Measurements from ENCODE around the gene SOAT2.
"Not testable (repeated sequence)": the region's sequence is repeated elsewhere in the genome, so short reads cannot be mapped to it uniquely, and the experiment has no call there.

SOAT2 gene

DNA sequence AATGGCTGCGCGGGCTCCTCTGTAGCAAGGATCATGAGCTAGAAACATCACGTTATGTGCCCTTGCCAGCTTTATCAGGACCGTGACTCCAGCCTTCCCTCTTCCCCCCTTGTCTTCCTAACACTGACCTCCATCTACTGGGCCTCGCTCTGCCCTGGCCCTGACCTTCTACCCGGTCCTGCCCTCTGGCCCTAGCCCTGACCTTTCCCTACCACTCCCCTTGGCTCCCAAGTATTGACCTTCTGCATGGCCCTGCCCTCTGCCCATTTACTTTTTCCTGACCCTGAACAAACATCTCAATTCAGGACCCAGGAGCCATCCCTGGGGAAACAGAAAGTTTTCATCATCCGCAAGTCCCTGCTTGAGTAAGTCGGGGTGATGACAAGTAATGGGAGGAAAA is 2.0 kb downstream of the SOAT2 start:
- no peak overlapping the region for H3K27ac ChIP-seq
- TF ChIP-seq FOXP2 (optimal IDR thresholded peaks at IDR 0.05; ENCODE audit: control extremely low read depth, extremely low read length, insufficient read depth) (no peak), EZH2 (IDR thresholded peaks at IDR 0.05) (no peak), POLR2AphosphoS5 (IDR thresholded peaks at IDR 0.05; ENCODE audit: borderline replicate concordance, low read depth, low read length) (no peak)

DNA sequence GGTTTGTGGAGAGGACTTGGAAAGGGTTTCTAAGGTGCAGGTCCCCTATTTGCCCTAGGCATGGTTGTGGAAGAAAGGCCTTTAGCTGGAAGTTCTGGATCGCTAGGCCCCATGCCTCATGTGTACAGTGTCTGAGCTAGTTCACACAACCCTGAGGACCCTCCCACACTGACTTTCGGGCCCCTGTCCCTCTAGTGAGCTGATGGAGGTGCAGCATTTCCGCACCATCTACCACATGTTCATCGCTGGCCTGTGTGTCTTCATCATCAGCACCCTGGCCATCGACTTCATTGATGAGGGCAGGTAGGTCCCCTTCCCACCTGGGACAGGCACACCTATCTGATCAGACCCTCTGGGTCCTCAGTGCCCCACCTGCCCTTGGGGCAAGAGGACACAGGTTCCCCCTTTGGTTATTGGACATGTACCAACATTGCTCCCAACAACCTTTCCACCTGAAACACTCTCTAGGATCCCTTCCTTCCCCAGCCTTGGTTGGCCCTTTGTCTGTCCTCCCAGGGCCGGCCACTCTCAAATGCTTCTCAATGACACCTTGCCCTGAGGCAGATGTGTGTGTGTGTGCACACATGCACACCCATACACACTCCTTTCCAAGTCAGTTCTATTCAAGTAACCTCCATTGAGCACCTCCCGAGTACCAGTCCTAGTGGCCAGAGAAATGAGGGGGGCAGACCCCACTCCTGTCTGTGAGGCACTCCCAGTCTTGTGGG is 2.6 kb downstream of the SOAT2 start:
- Histone ChIP-seq H3K27ac (no peak overlapping the region), H3K9ac (ENCODE audit: insufficient read length) (no peak overlapping the region), H3K9me3 (ENCODE audit: low read depth, low read length) (no peaks in the 10 kb centered on the region), H3K36me3 (ENCODE audit: insufficient read depth, low read length) (no peaks in the 10 kb centered on the region), H3K4me3 (no peak overlapping the region)
- DNase-seq (ENCODE audit: low read depth, low spot score) = no peak
- TF ChIP-seq EZH2 (IDR thresholded peaks at IDR 0.05) (no peak), POLR2AphosphoS5 (IDR thresholded peaks at IDR 0.05; ENCODE audit: borderline replicate concordance, low read depth, low read length) (no peak), FOXP2 (optimal IDR thresholded peaks at IDR 0.05; ENCODE audit: control extremely low read depth, extremely low read length, insufficient read depth) (no peak)

More for the DNA sequence above, 2.0 kb downstream of the SOAT2 start:
- no peak for DNase-seq (ENCODE audit: low read depth, low spot score)
- no peaks in the 10 kb centered on the region for H3K36me3 ChIP-seq (ENCODE audit: insufficient read depth, low read length)
- H3K9ac ChIP-seq (ENCODE audit: insufficient read length) = no peak overlapping the region
- no peak overlapping the region for H3K4me3 ChIP-seq
- no peaks in the 10 kb centered on the region for H3K9me3 ChIP-seq (ENCODE audit: low read depth, low read length)

DNA sequence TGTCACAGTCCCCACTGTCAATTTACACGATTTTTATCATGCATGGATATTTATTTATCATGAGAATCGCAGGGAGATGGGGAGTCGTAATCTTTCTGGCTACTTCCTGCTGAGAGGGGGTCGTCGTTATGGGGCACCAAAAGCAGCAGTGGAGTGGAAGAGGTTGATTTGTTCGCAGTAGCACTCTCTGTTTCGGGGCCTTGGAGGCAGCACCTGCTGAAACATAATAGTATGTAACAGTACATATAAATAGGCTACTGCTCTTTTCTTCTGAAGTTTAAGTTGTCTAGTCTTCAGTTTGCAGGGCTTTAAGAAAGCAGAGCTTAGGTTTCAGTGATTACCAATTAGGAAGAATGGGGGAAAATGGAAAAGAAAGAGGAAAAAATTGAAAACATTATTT is 3.8 kb downstream of the SOAT2 start:
- Histone ChIP-seq H3K9me3 (ENCODE audit: low read depth, low read length) (no peaks in the 10 kb centered on the region), H3K36me3 (ENCODE audit: insufficient read depth, low read length) (no peaks in the 10 kb centered on the region), H3K4me3 (no peak overlapping the region), H3K27ac (no peak overlapping the region), H3K9ac (ENCODE audit: insufficient read length) (no peak overlapping the region)
- no peak for DNase-seq (ENCODE audit: low read depth, low spot score)
- TF ChIP-seq FOXP2 (optimal IDR thresholded peaks at IDR 0.05; ENCODE audit: control extremely low read depth, extremely low read length, insufficient read depth) (no peak), POLR2AphosphoS5 (IDR thresholded peaks at IDR 0.05; ENCODE audit: borderline replicate concordance, low read depth, low read length) (no peak), EZH2 (IDR thresholded peaks at IDR 0.05) (no peak)

DNA sequence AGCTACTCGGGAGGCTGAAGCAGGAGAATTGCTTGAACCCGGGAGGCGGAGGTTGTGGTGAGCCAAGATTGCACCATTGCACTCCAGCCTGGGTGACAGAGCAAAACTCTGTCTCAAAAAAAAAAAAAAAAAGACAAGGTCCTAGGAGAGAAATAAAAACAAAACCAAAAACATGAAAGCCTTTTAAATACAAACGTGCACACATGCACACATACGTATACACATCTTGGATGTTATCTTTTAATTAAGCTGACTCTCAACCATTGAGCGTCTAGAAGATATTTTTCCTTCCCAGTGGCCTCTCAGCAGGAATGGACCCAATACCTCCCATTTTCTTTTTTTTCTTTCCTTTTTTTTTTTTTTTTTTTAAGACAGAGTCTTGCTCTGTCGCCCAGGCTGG is 9.1 kb downstream of the SOAT2 start:
- H3K27ac ChIP-seq; DNase-seq (ENCODE audit: low read depth, low spot score); H3K4me3 ChIP-seq: not testable (repeated sequence)

DNA sequence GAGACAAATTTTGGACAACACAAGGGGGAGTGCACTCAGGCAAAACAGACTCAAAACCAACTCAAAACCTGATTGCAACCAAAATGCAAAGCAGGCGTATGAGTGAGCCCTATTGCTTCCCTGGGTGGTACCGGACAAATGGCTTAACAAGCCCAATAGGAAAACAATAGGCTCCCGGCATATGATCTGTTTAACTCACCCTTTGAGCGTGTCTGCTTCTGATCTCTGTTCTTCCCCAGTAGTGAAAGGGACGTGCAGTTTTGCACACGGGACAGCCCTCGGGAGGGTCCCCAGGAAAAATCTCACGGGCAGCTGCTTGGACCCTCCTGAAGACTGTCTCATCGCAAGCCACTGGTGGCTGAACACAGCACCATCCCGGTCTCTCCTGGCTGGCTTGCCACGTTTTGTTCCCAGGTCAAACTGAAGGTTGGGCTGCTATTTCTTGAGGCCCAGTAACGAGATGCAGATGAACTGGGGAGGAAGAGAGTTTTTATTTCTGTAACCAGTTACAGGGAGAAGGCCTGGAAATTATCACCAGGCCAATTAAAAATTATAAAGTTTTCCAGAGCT is 9.9 kb downstream of the SOAT2 start:
- H3K27ac ChIP-seq = no peak overlapping the region
- TF ChIP-seq EZH2 (IDR thresholded peaks at IDR 0.05) = no peak
- TF ChIP-seq POLR2AphosphoS5 (IDR thresholded peaks at IDR 0.05; ENCODE audit: borderline replicate concordance, low read depth, low read length) = no peak
- no peak for TF ChIP-seq FOXP2 (optimal IDR thresholded peaks at IDR 0.05; ENCODE audit: control extremely low read depth, extremely low read length, insufficient read depth)
- H3K9ac ChIP-seq (ENCODE audit: insufficient read length) = no peak overlapping the region
- no peak overlapping the region for H3K4me3 ChIP-seq
- H3K9me3 ChIP-seq (ENCODE audit: low read depth, low read length) = no peaks in the 10 kb centered on the region
- no peaks in the 10 kb centered on the region for H3K36me3 ChIP-seq (ENCODE audit: insufficient read depth, low read length)
- DNase-seq (ENCODE audit: low read depth, low spot score) = no peak

More for the DNA sequence above, 9.1 kb downstream of the SOAT2 start:
- H3K9me3 ChIP-seq (ENCODE audit: low read depth, low read length); H3K9ac ChIP-seq (ENCODE audit: insufficient read length); H3K36me3 ChIP-seq (ENCODE audit: insufficient read depth, low read length): not testable (repeated sequence)

DNA sequence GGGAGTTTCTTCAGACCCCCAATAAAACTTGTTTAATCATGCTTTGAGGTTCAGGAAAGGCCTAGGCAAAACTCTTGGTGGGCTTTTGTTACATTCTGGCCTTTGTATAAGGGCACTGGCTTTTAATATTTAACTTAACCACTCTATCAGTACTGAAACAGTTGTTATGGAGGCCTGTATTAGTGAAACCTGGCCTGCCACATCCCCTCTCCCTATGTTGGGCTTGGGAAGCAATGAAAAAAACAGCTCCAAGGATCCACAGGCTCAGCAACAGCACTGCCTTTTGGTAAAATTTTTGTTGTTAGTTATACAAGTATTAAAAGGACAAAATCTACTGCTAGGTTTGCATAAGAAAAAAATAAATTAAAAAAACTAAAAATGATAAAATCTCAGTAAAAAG is 10.7 kb downstream of the SOAT2 start:
- TF ChIP-seq EZH2 (IDR thresholded peaks at IDR 0.05) (no peak), POLR2AphosphoS5 (IDR thresholded peaks at IDR 0.05; ENCODE audit: borderline replicate concordance, low read depth, low read length) (no peak), FOXP2 (optimal IDR thresholded peaks at IDR 0.05; ENCODE audit: control extremely low read depth, extremely low read length, insufficient read depth) (no peak)
- H3K27ac ChIP-seq = no peak overlapping the region
- H3K4me3 ChIP-seq = no peak overlapping the region
- no peak overlapping the region for H3K9ac ChIP-seq (ENCODE audit: insufficient read length)
- no peak for DNase-seq (ENCODE audit: low read depth, low spot score)
- H3K9me3 ChIP-seq (ENCODE audit: low read depth, low read length) = no peaks in the 10 kb centered on the region
- no peaks in the 10 kb centered on the region for H3K36me3 ChIP-seq (ENCODE audit: insufficient read depth, low read length)

DNA sequence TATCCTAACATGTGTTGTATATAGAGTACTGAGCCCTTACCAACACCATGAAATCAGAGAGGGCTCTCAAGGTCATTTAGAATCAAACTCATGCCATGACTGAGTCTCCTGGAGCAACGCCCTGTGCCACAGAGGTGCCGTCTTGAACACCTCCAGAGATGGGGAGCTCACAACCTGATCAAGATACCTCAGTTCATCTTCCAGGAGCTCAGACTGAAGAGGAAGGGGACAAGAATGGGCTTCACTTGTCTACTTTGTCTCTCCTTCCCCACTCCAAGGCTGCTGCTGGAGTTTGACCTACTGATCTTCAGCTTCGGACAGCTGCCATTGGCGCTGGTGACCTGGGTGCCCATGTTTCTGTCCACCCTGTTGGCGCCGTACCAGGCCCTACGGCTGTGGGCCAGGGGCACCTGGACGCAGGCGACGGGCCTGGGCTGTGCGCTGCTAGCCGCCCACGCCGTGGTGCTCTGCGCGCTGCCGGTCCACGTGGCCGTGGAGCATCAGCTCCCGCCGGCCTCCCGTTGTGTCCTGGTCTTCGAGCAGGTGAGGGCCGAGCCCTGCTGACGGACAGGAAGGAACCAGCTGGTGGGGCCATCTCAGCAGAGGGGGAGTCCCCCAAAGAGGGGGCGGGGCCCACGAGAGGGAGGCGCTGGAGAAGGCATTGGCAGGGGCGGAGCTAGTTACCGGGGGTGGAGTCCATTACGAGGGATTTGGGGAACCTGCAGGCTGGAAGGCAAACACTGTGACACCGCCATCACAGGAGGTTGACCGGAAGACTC is 12.0 kb downstream of the SOAT2 start:
- Histone ChIP-seq H3K36me3 (ENCODE audit: insufficient read depth, low read length) (no peaks in the 10 kb centered on the region), H3K4me3 (no peak overlapping the region), H3K27ac (no peak overlapping the region), H3K9ac (ENCODE audit: insufficient read length) (no peak overlapping the region), H3K9me3 (ENCODE audit: low read depth, low read length) (no peaks in the 10 kb centered on the region)
- no peak for TF ChIP-seq POLR2AphosphoS5 (IDR thresholded peaks at IDR 0.05; ENCODE audit: borderline replicate concordance, low read depth, low read length)
- no peak for DNase-seq (ENCODE audit: low read depth, low spot score)

DNA sequence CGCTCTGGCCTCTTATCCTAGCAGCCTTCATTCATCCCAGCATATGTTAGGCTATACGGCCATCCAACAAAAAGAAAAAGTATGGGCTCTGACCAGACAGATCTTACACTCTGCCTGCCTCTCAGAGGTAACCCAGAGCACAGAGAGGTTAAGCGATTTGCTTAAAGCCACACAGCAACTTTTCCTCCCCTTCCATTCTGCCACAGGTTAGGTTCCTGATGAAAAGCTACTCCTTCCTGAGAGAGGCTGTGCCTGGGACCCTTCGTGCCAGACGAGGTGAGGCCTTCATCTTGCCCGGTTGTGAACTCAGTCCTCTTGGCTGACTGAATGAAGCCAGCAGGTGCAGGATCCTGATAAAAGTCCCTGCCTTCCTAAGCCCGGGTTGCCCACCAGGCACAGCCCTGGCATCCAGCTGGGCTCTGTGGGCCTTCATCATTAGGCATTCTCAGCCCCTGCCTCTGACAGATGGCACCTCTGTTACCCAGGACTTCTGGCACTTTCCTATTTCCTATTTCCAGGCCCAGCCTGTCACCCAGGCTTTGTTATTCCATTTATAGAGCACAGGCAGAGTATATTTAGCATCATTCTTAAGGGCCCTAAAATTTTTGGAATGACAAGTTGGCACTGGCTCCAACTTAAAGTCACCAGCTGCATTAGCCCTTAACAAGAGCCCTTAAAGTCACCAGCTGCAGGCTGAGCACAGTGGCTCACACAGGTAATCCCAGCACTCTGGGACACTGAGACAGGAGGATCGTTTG is 12.8 kb downstream of the SOAT2 start:
- Histone ChIP-seq H3K36me3 (ENCODE audit: insufficient read depth, low read length) (no peaks in the 10 kb centered on the region), H3K9me3 (ENCODE audit: low read depth, low read length) (no peaks in the 10 kb centered on the region), H3K9ac (ENCODE audit: insufficient read length) (no peak overlapping the region), H3K4me3 (no peak overlapping the region), H3K27ac (no peak overlapping the region)
- no peak for DNase-seq (ENCODE audit: low read depth, low spot score)
- TF ChIP-seq POLR2AphosphoS5 (IDR thresholded peaks at IDR 0.05; ENCODE audit: borderline replicate concordance, low read depth, low read length) = no peak
- no peak for TF ChIP-seq EZH2 (IDR thresholded peaks at IDR 0.05)
- no peak for TF ChIP-seq FOXP2 (optimal IDR thresholded peaks at IDR 0.05; ENCODE audit: control extremely low read depth, extremely low read length, insufficient read depth)

Data from SK-N-MC (cell line).